OCI-LY7 (cell line): ENCODE data around the gene DNMT3B. TPM values are rescaled to one million over a fixed set of nuclear protein-coding genes. Genes with fewer than 3 reads are reported as not detected.

Experiments used
- BruUV-seq: library from RNA; stranded (reverse); fragments of 400-500 nt; replicated peaks from 2 replicates; lab custom pipeline; 2021; lab: Mats Ljungman, UMichigan
- CTCF ChIA-PET: fragments of 300-600 bp; sonication (Branson Sonifier 250); formaldehyde crosslinking; loops from one replicate; lab custom pipeline; 2022; ENCODE audit warnings: antibody characterized with exemption; ENCODE audit not compliant: unreplicated experiment; lab: Charles Lee
- POLR2A ChIA-PET: fragments of 300-600 bp; sonication (Branson Sonifier 250); formaldehyde crosslinking; loops from one replicate; lab custom pipeline; 2022; ENCODE audit warnings: antibody characterized with exemption; lab: Charles Lee
- DNase-seq: peaks from one replicate; pipeline ENCODE4 v3.0.0-alpha.2; 2015; ENCODE audit warnings: low spot score
- H2AFZ ChIP-seq: fragments of 200-600 bp; sonication (generic), shearing (Covaris generic); 2 replicates; pipeline ENCODE4 v1.6.1; 2014; ENCODE audit warnings: mild to moderate bottlenecking, antibody characterized with exemption, low read length, moderate library complexity
- H3K27ac ChIP-seq: fragments of 200-600 bp; sonication (generic); 2 replicates; pipeline ENCODE4 v1.5.1; 2014; ENCODE audit warnings: mixed run types, low read depth, mild to moderate bottlenecking, moderate library complexity, low read length, inconsistent platforms; ENCODE audit not compliant: poor library complexity, severe bottlenecking
- H3K36me3 ChIP-seq: fragments of 200-600 bp; sonication (generic); 2 replicates; pipeline ENCODE4 v1.6.1; 2014; ENCODE audit warnings: mild to moderate bottlenecking, antibody characterized with exemption, low read length, moderate library complexity, mixed read lengths; ENCODE audit not compliant: insufficient read depth
- H3K4me1 ChIP-seq: fragments of 200-600 bp; sonication (generic); 2 replicates; pipeline ENCODE4 v1.5.1; 2014; ENCODE audit warnings: mild to moderate bottlenecking, low read length; ENCODE audit not compliant: insufficient read depth, poor library complexity, severe bottlenecking
- H3K4me2 ChIP-seq: fragments of 200-600 bp; sonication (generic); 2 replicates; pipeline ENCODE4 v1.6.1; 2014; ENCODE audit warnings: mild to moderate bottlenecking, low read length
- H3K4me3 ChIP-seq: fragments of 200-600 bp; sonication (generic); 2 replicates; pipeline ENCODE4 v1.5.1; 2014; ENCODE audit warnings: mild to moderate bottlenecking, low read depth, low read length; ENCODE audit not compliant: poor library complexity, severe bottlenecking
- H3K79me2 ChIP-seq: fragments of 200-600 bp; sonication (generic); 2 replicates; pipeline ENCODE4 v1.6.1; 2016; ENCODE audit warnings: low read depth, mild to moderate bottlenecking, low read length, moderate library complexity, mixed read lengths; ENCODE audit not compliant: insufficient read depth
- H3K9me2 ChIP-seq: fragments of 200-600 bp; sonication (generic); 2 replicates; pipeline ENCODE4 v1.6.1; 2016; ENCODE audit warnings: mild to moderate bottlenecking, low read length, mixed read lengths; ENCODE audit not compliant: insufficient read depth
- H3K9me3 ChIP-seq: fragments of 200-600 bp; sonication (generic); 2 replicates; pipeline ENCODE4 v1.6.1; 2014; ENCODE audit warnings: mild to moderate bottlenecking, mixed run types, low read length, mixed read lengths
- H4K20me1 ChIP-seq: fragments of 200-600 bp; sonication (generic); 2 replicates; pipeline ENCODE4 v1.6.1; 2014; ENCODE audit warnings: mild to moderate bottlenecking, antibody characterized with exemption, low read length, moderate library complexity, mixed read lengths; ENCODE audit not compliant: insufficient read depth
- CTCF ChIP-seq: fragments of 200-600 bp; sonication (generic); conservative IDR thresholded peaks from 2 replicates; pipeline ENCODE4 v1.5.1; 2014; ENCODE audit warnings: mild to moderate bottlenecking, antibody characterized with exemption, low read length, moderate library complexity, mixed read lengths
- EZH2phosphoT487 ChIP-seq: fragments of 200-600 bp; sonication (generic); IDR thresholded peaks from 2 replicates; pipeline ENCODE4 v1.6.1; 2018; ENCODE audit warnings: low read depth, borderline replicate concordance, mild to moderate bottlenecking, mixed run types, antibody characterized with exemption, low read length, moderate library complexity, mixed read lengths
- intact Hi-C: fragments of 100-400 bp; cut with micrococcal nuclease; formaldehyde crosslinking; loops from one replicate; pipeline ENCODE4 v1.10.0; 2022; ENCODE audit not compliant: unreplicated experiment
- total RNA-seq, 2 experiments: library from RNA; depleted of rRNA in 1 of 2; stranded (reverse); fragments of >200 nt in 1 of 2; shearing (Covaris generic) in 1 of 2; gene quantifications; 2 replicates each; pipeline ENCODE4 v1.2.3, GENCODE V29; 2014 to 2022

DNMT3B gene
- total RNA-seq, 2 experiments from 2014 or later: 12.1 to 13.8 TPM

DNA sequence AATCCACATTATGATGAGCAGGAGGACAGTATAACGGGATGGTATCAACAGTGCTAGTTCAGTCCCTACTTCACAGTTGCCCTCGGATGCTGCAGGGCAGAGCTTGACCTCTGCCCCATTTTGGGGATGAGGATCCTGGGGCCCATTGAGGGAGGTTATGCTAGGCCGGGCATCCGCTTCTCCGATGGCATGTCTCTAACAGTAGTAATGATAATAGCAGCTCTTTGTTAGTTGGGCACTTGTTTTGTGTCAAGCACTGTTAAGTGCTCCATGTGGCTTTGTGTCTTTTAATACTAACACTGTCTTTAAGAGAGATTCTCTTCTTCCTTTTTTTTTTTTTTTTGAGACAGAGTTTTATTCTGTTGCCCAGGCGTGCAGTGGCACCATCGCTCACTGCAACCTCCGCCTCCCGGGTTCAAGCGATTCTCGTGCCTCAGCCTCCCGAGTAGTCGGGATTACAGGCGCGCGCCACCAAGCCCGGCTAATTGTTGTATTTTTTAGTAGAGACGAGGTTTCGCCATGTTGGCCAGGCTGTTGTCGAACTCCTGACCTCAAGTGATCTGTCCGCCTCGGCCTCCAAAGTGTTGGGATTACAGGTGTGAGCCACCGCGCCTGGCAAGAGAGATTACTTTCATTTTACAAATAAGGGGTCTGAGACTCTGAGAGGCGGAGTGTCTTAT is 58.7 kb downstream of the DNMT3B start:
- ChIA-PET CTCF (no interaction called here), POLR2A (interaction anchor here (0.7 to 1.2 kb wide), 5 partner anchors 9 to 1879 kb away, joined by 3 to 5 read pairs (median 3); no protein-coding TSS in a partner anchor)
- TF ChIP-seq CTCF: no peak
- no peak for TF ChIP-seq EZH2phosphoT487
- Histone ChIP-seq H3K9me2 (no peaks in the 10 kb centered on the region), H4K20me1 (peaks cover 42% of the 10 kb centered on the region), H3K79me2 (peaks cover 58% of the 10 kb centered on the region), H3K4me1 (peaks cover 30% of the 10 kb centered on the region), H2AFZ (no peak overlapping the region), H3K9me3 (no peaks in the 10 kb centered on the region), H3K36me3 (peaks cover 42% of the 10 kb centered on the region), H3K4me2 (peak overlapping the region; percentile 91), H3K4me3 (peak overlapping the region; percentile 84), H3K27ac (peak overlapping the region; percentile 67)
- peak; percentile 63 for DNase-seq
- intact Hi-C loops: no loop called here
- no TSS peak for BruUV-seq

DNA sequence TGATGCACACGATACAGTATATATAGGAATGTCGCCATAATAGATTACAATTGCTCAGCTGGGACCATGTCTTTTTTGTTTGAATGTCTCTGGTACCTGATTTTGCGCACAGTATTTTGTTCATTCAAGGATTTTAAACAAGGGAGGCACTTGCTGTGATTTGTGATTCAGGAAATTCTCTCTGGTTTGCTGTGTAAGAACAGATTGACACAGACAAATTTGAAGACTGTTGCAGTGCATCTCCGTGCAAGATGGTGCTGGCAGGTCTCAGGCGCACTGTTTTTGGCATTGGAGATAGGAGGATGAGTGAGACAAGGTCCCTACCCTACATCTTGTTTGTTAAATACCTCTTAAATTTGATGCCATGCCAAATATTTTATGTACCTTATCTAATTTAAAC is 60.0 kb downstream of the DNMT3B start:
- no peak for DNase-seq
- Histone ChIP-seq H3K4me2 (peak overlapping the region; percentile 91), H4K20me1 (peaks cover 42% of the 10 kb centered on the region), H3K4me1 (peaks cover 30% of the 10 kb centered on the region), H3K79me2 (peaks cover 68% of the 10 kb centered on the region), H3K4me3 (peak overlapping the region; percentile 84), H3K9me3 (no peaks in the 10 kb centered on the region), H3K36me3 (peaks cover 53% of the 10 kb centered on the region), H3K27ac (no peak overlapping the region), H3K9me2 (no peaks in the 10 kb centered on the region), H2AFZ (no peak overlapping the region)
- ChIA-PET POLR2A (interaction anchor here (0.6 to 1.1 kb wide), 3 partner anchors 10 to 150 kb away, joined by 3 to 4 read pairs (median 4); no protein-coding TSS in a partner anchor), CTCF (no interaction called here)
- TF ChIP-seq CTCF (no peak), EZH2phosphoT487 (no peak)
- intact Hi-C loops: no loop called here
- BruUV-seq: no TSS peak

DNA sequence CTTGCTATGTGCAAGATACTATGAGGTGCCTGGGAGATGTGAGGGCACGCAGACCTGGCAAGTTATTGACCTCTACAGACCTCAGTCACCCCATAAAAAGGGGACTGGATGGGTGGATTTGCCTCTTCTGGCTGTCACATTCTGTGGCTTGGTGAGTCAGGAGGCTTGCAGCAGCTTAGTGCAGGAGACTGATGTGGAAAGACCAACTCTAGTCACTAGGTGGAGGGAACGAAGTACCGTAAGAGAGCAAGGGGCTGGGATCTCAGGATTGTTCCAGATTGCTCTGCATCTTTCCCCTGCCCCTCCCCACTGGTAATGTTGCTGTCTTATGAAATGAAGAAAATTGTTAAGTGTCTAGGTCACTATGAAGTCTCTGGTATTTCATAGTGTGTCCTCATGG is 60.9 kb downstream of the DNMT3B start:
- no TSS peak for BruUV-seq
- ChIA-PET POLR2A (no interaction called here), CTCF (no interaction called here)
- Histone ChIP-seq H3K27ac (no peak overlapping the region), H3K9me2 (no peaks in the 10 kb centered on the region), H3K36me3 (peaks cover 61% of the 10 kb centered on the region), H2AFZ (no peak overlapping the region), H4K20me1 (peaks cover 42% of the 10 kb centered on the region), H3K4me1 (peaks cover 30% of the 10 kb centered on the region), H3K79me2 (peaks cover 77% of the 10 kb centered on the region), H3K4me2 (peak overlapping the region; percentile 91; the same call in 1 of the 2 replicates), H3K9me3 (no peaks in the 10 kb centered on the region), H3K4me3 (no peak overlapping the region)
- no peak for DNase-seq
- TF ChIP-seq EZH2phosphoT487 (no peak), CTCF (no peak)
- intact Hi-C loops: no loop called here
